ENCODE results near the gene NKX6-2. TPM values are rescaled to one million over a fixed set of nuclear protein-coding genes. Genes with fewer than 3 reads are reported as not detected.
"Not testable (repeated sequence)": the region's sequence is repeated elsewhere in the genome, so short reads cannot be mapped to it uniquely, and the experiment has no call there.

NKX6-2 gene
- total RNA-seq, 2 donors from 2014 or later = not detected

GRCh38 chr10:132793871-132794849 lies 8.2 kb upstream of the NKX6-2 start:
- Mint-ChIP-seq H3K27ac (no peak overlapping the region), H3K4me1 (no peaks in the 10 kb centered on the region), H3K36me3 (ENCODE audit: low read depth) (no peaks in the 10 kb centered on the region), H3K4me3 (no peak overlapping the region), H3K27me3 (no peaks in the 10 kb centered on the region), H3K9me3 (no peaks in the 10 kb centered on the region)
- no peak for ATAC-seq (replicated peaks)

- H3K4me3 Mint-ChIP-seq = no peak overlapping the region
- no peak overlapping the region for H3K27ac Mint-ChIP-seq
- ATAC-seq (replicated peaks) = no peak
- no peaks in the 10 kb centered on the region for H3K36me3 Mint-ChIP-seq (ENCODE audit: low read depth)
- no peaks in the 10 kb centered on the region for H3K27me3 Mint-ChIP-seq
- H3K4me1 Mint-ChIP-seq = no peaks in the 10 kb centered on the region
- no peaks in the 10 kb centered on the region for H3K9me3 Mint-ChIP-seq
Measured at GRCh38 chr10:132793213-132793612, 7.3 kb upstream of the NKX6-2 start.

- Mint-ChIP-seq H3K36me3 (ENCODE audit: low read depth) (no peaks in the 10 kb centered on the region), H3K4me1 (no peaks in the 10 kb centered on the region), H3K9me3 (no peaks in the 10 kb centered on the region), H3K27me3 (no peaks in the 10 kb centered on the region), H3K4me3 (no peak overlapping the region), H3K27ac (no peak overlapping the region)
- no peak for ATAC-seq (replicated peaks)
Measured at GRCh38 chr10:132792796-132793195, 6.8 kb upstream of the NKX6-2 start.

GRCh38 chr10:132792099-132792498 lies 6.2 kb upstream of the NKX6-2 start:
- H3K36me3 Mint-ChIP-seq (ENCODE audit: low read depth); H3K9me3 Mint-ChIP-seq; H3K27ac Mint-ChIP-seq; H3K4me3 Mint-ChIP-seq; ATAC-seq (replicated peaks); H3K4me1 Mint-ChIP-seq; H3K27me3 Mint-ChIP-seq: not testable (repeated sequence)

GRCh38 chr10:132790934-132791829 lies 5.2 kb upstream of the NKX6-2 start:
- Mint-ChIP-seq H3K4me3 (no peak overlapping the region), H3K9me3 (no peaks in the 10 kb centered on the region), H3K4me1 (no peaks in the 10 kb centered on the region), H3K27ac (no peak overlapping the region), H3K36me3 (ENCODE audit: low read depth) (no peaks in the 10 kb centered on the region), H3K27me3 (no peaks in the 10 kb centered on the region)
- no peak for ATAC-seq (replicated peaks)

GRCh38 chr10:132790470-132790869 lies 4.5 kb upstream of the NKX6-2 start:
- H3K27me3 Mint-ChIP-seq = no peaks in the 10 kb centered on the region
- no peak for ATAC-seq (replicated peaks)
- no peak overlapping the region for H3K27ac Mint-ChIP-seq
- no peaks in the 10 kb centered on the region for H3K36me3 Mint-ChIP-seq (ENCODE audit: low read depth)
- no peak overlapping the region for H3K4me3 Mint-ChIP-seq
- H3K4me1 Mint-ChIP-seq = no peaks in the 10 kb centered on the region
- H3K9me3 Mint-ChIP-seq = no peaks in the 10 kb centered on the region

GRCh38 chr10:132789659-132790148 lies 3.8 kb upstream of the NKX6-2 start:
- no peak overlapping the region for H3K4me3 Mint-ChIP-seq
- H3K36me3 Mint-ChIP-seq (ENCODE audit: low read depth) = no peaks in the 10 kb centered on the region
- no peak overlapping the region for H3K27ac Mint-ChIP-seq
- no peak for ATAC-seq (replicated peaks)
- no peaks in the 10 kb centered on the region for H3K4me1 Mint-ChIP-seq
- H3K9me3 Mint-ChIP-seq = no peaks in the 10 kb centered on the region
- no peaks in the 10 kb centered on the region for H3K27me3 Mint-ChIP-seq

GRCh38 chr10:132788831-132789219 lies 2.9 kb upstream of the NKX6-2 start:
- no peaks in the 10 kb centered on the region for H3K36me3 Mint-ChIP-seq (ENCODE audit: low read depth)
- peaks cover under 1% of the 10 kb centered on the region for H3K27me3 Mint-ChIP-seq
- H3K9me3 Mint-ChIP-seq = no peaks in the 10 kb centered on the region
- H3K27ac Mint-ChIP-seq = no peak overlapping the region
- ATAC-seq (replicated peaks) = no peak
- H3K4me3 Mint-ChIP-seq = no peak overlapping the region
- no peaks in the 10 kb centered on the region for H3K4me1 Mint-ChIP-seq

- Mint-ChIP-seq H3K27ac (no peak overlapping the region), H3K9me3 (no peaks in the 10 kb centered on the region), H3K4me1 (no peaks in the 10 kb centered on the region), H3K36me3 (ENCODE audit: low read depth) (peaks cover 4% of the 10 kb centered on the region), H3K27me3 (peaks cover 4% of the 10 kb centered on the region), H3K4me3 (no peak overlapping the region)
- no peak for ATAC-seq (replicated peaks)
Measured at GRCh38 chr10:132788180-132788830, 2.4 kb upstream of the NKX6-2 start.

- no peaks in the 10 kb centered on the region for H3K9me3 Mint-ChIP-seq
- ATAC-seq (replicated peaks) = no peak
- no peaks in the 10 kb centered on the region for H3K4me1 Mint-ChIP-seq
- H3K27ac Mint-ChIP-seq = no peak overlapping the region
- peaks cover 11% of the 10 kb centered on the region for H3K36me3 Mint-ChIP-seq (ENCODE audit: low read depth)
- H3K27me3 Mint-ChIP-seq = peaks cover 4% of the 10 kb centered on the region
- no peak overlapping the region for H3K4me3 Mint-ChIP-seq
Measured at GRCh38 chr10:132787495-132788179, 1.7 kb upstream of the NKX6-2 start.

- peaks cover 4% of the 10 kb centered on the region for H3K27me3 Mint-ChIP-seq
- H3K9me3 Mint-ChIP-seq = no peaks in the 10 kb centered on the region
- H3K36me3 Mint-ChIP-seq (ENCODE audit: low read depth) = peaks cover 17% of the 10 kb centered on the region
- no peak overlapping the region for H3K4me3 Mint-ChIP-seq
- H3K4me1 Mint-ChIP-seq = no peaks in the 10 kb centered on the region
- no peak overlapping the region for H3K27ac Mint-ChIP-seq
- ATAC-seq (replicated peaks) = no peak
Measured at GRCh38 chr10:132786884-132787494, 1.0 kb upstream of the NKX6-2 start.

- ATAC-seq (replicated peaks) = no peak
- no peaks in the 10 kb centered on the region for H3K9me3 Mint-ChIP-seq
- H3K27me3 Mint-ChIP-seq = peaks cover 4% of the 10 kb centered on the region
- peaks cover 22% of the 10 kb centered on the region for H3K36me3 Mint-ChIP-seq (ENCODE audit: low read depth)
- H3K4me1 Mint-ChIP-seq = no peaks in the 10 kb centered on the region
- H3K4me3 Mint-ChIP-seq = no peak overlapping the region
- H3K27ac Mint-ChIP-seq = no peak overlapping the region
Measured at GRCh38 chr10:132786476-132786883, 533 bp upstream of the NKX6-2 start.

- Mint-ChIP-seq H3K4me3 (no peak overlapping the region), H3K36me3 (ENCODE audit: low read depth) (peaks cover 34% of the 10 kb centered on the region), H3K27me3 (peaks cover 4% of the 10 kb centered on the region), H3K27ac (no peak overlapping the region), H3K9me3 (no peaks in the 10 kb centered on the region), H3K4me1 (no peaks in the 10 kb centered on the region)
- no peak for ATAC-seq (replicated peaks)
Measured at GRCh38 chr10:132784866-132785722, 853 bp downstream of the NKX6-2 start.
